Hepatocyte (in vitro differentiated cells): ENCODE measurements around the gene SLX9. TPM values are rescaled to one million over a fixed set of nuclear protein-coding genes. Genes with fewer than 3 reads are reported as not detected.
"Not testable (repeated sequence)": the region's sequence is repeated elsewhere in the genome, so short reads cannot be mapped to it uniquely, and the experiment has no call there.

Source experiments
- DNase-seq: peaks from one replicate; pipeline ENCODE4 v3.0.0-alpha.2; 2016; ENCODE audit warnings: low spot score
- H2AFZ ChIP-seq: fragments of 200-600 bp; sonication (generic); 2 replicates; pipeline ENCODE4 v1.6.0; 2016; ENCODE audit warnings: antibody characterized with exemption, mild to moderate bottlenecking
- H3K27ac ChIP-seq: fragments of 200-600 bp; sonication (generic); 2 replicates; pipeline ENCODE4 v1.5.1; 2016; ENCODE audit warnings: mild to moderate bottlenecking
- H3K27me3 ChIP-seq: fragments of 200-600 bp; sonication (generic); 2 replicates; pipeline ENCODE4 v1.6.1; 2016
- H3K36me3 ChIP-seq: fragments of 200-600 bp; sonication (generic); replicated peaks from 2 replicates; pipeline ENCODE4 v1.5.1; 2016; ENCODE audit warnings: low read depth; ENCODE audit not compliant: insufficient read depth
- H3K4me1 ChIP-seq: fragments of 200-600 bp; sonication (generic); 2 replicates; pipeline ENCODE4 v1.5.1; 2016; ENCODE audit warnings: mild to moderate bottlenecking, moderate library complexity; ENCODE audit not compliant: insufficient read depth
- H3K4me2 ChIP-seq: fragments of 200-600 bp; sonication (generic); 2 replicates; pipeline ENCODE4 v1.6.0; 2016
- H3K4me3 ChIP-seq: fragments of 200-600 bp; sonication (generic); 2 replicates; pipeline ENCODE4 v1.5.1; 2016; ENCODE audit warnings: mild to moderate bottlenecking
- H3K79me2 ChIP-seq: fragments of 200-600 bp; sonication (generic); 2 replicates; pipeline ENCODE4 v1.6.0; 2017; ENCODE audit warnings: mild to moderate bottlenecking
- H3K9me2 ChIP-seq: fragments of 200-600 bp; sonication (generic); replicated peaks from 2 replicates; pipeline ENCODE4 v1.6.0; 2017; ENCODE audit warnings: mild to moderate bottlenecking; ENCODE audit not compliant: insufficient read depth
- H3K9me3 ChIP-seq: fragments of 200-600 bp; sonication (generic); 2 replicates; pipeline ENCODE4 v1.5.1; 2016; ENCODE audit warnings: low read depth, mild to moderate bottlenecking
- H4K20me1 ChIP-seq: fragments of 200-600 bp; sonication (generic); 2 replicates; pipeline ENCODE4 v1.6.0; 2016; ENCODE audit warnings: mild to moderate bottlenecking; ENCODE audit not compliant: insufficient read depth, poor library complexity, severe bottlenecking
- CTCF ChIP-seq: fragments of 200-600 bp; sonication (generic); IDR thresholded peaks from 2 replicates; pipeline ENCODE4 v1.5.1; 2016; ENCODE audit warnings: antibody characterized with exemption, mild to moderate bottlenecking; ENCODE audit not compliant: poor library complexity
- EZH2 ChIP-seq: fragments of 200-600 bp; sonication (generic); IDR thresholded peaks from 2 replicates; pipeline ENCODE4 v1.6.1; 2016; ENCODE audit warnings: antibody characterized with exemption, mild to moderate bottlenecking, borderline replicate concordance
- EZH2phosphoT487 ChIP-seq: fragments of 200-600 bp; sonication (generic); IDR thresholded peaks from one replicate; pipeline ENCODE4 v1.6.1; 2018; ENCODE audit warnings: antibody characterized with exemption, mild to moderate bottlenecking, low read depth, moderate library complexity; ENCODE audit not compliant: unreplicated experiment, severe bottlenecking
- WGBS: methylation state at CpG from one replicate; pipeline ENCODE4 v1.1.6; 2016; ENCODE audit warnings: low lambda C conversion rate; ENCODE audit errors: missing lambda C conversion rate; 5-methylcytosine and 5-hydroxymethylcytosine counted together
- polyA plus RNA-seq: library from polyadenylated mRNA; unstranded; fragments of >200 nt; fragmentation: Nextera tagmentation; extraction: Ambion mirVana; gene quantifications from 2 replicates; pipeline ENCODE4 v1.2.1, GENCODE V29; 2016
- total RNA-seq: library from RNA; depleted of rRNA; stranded (reverse); fragments of >200 nt; gene quantifications from 2 replicates; pipeline ENCODE4 v1.2.3, GENCODE V29; 2014

Gene SLX9
- total and polyA plus RNA-seq, 2 experiments from 2014 or later = 16.3 to 33.2 TPM

- H3K27me3 ChIP-seq = no peaks in the 10 kb centered on the region
- H3K9me3 ChIP-seq = no peaks in the 10 kb centered on the region
- H3K79me2 ChIP-seq = no peaks in the 10 kb centered on the region
- no peak for DNase-seq
- H3K9me2 ChIP-seq = no peaks in the 10 kb centered on the region
- no peak overlapping the region for H3K27ac ChIP-seq
- H4K20me1 ChIP-seq = no peaks in the 10 kb centered on the region
- TF ChIP-seq CTCF = no peak
- no peak for TF ChIP-seq EZH2
- no peak for TF ChIP-seq EZH2phosphoT487
- 95% methylated on average over 5 of the region's 5 CpGs for WGBS
- H3K36me3 ChIP-seq = no peaks in the 10 kb centered on the region
- no peak overlapping the region for H3K4me3 ChIP-seq
- H3K4me1 ChIP-seq = peaks cover 4% of the 10 kb centered on the region
- H2AFZ ChIP-seq = no peak overlapping the region
- no peak overlapping the region for H3K4me2 ChIP-seq
Observed at GRCh38 chr21:45022736-45023135, 82.9 kb downstream of the SLX9 start.

GRCh38 chr21:45024516-45024915 lies 84.7 kb downstream of the SLX9 start:
- not testable (repeated sequence) for DNase-seq, H3K4me1 ChIP-seq, H2AFZ ChIP-seq, H3K9me3 ChIP-seq, H3K36me3 ChIP-seq, H3K27ac ChIP-seq, H3K4me3 ChIP-seq, H3K9me2 ChIP-seq, H3K4me2 ChIP-seq, H3K27me3 ChIP-seq, H3K79me2 ChIP-seq, H4K20me1 ChIP-seq
- WGBS = 94% methylated on average over 4 of the region's 4 CpGs

GRCh38 chr21:45026066-45026745 lies 86.4 kb downstream of the SLX9 start:
- no peaks in the 10 kb centered on the region for H3K36me3 ChIP-seq
- TF ChIP-seq EZH2phosphoT487 (no peak), CTCF (no peak), EZH2 (no peak)
- WGBS = 96% methylated on average over 22 of the region's 22 CpGs

More at GRCh38 chr21:45026066-45026745, 86.4 kb downstream of the SLX9 start:
- peaks cover 13% of the 10 kb centered on the region for H3K4me1 ChIP-seq
- H3K27ac ChIP-seq = no peak overlapping the region
- H3K9me3 ChIP-seq = no peaks in the 10 kb centered on the region
- H3K27me3 ChIP-seq = no peaks in the 10 kb centered on the region
- no peaks in the 10 kb centered on the region for H4K20me1 ChIP-seq
- DNase-seq = no peak
- H3K4me2 ChIP-seq = no peak overlapping the region
- H3K4me3 ChIP-seq = no peak overlapping the region
- no peak overlapping the region for H2AFZ ChIP-seq
- no peaks in the 10 kb centered on the region for H3K79me2 ChIP-seq
- H3K9me2 ChIP-seq = no peaks in the 10 kb centered on the region

Other genes with a start within 250 kb of the SLX9 start
- gene KRTAP10-12, start 242.9 kb upstream of the SLX9 start, total RNA-seq = not detected in 2 replicates
- gene KRTAP10-12, start 242.9 kb upstream of the SLX9 start, polyA plus RNA-seq = not detected in 2 replicates
- gene TSPEAR, start 228.5 kb upstream of the SLX9 start, total RNA-seq = 0.16 TPM in 1 of 2 replicates, not detected in the other
- gene TSPEAR, start 228.5 kb upstream of the SLX9 start, polyA plus RNA-seq = 0.35 and 0.66 TPM in 2 replicates
- gene UBE2G2, start 138.2 kb upstream of the SLX9 start, total RNA-seq = 45.8 and 61.6 TPM in 2 replicates
- gene UBE2G2, start 138.2 kb upstream of the SLX9 start, polyA plus RNA-seq = 50.4 and 55.2 TPM in 2 replicates
- 68.5 and 77.2 TPM in 2 replicates for gene SUMO3, start 122.0 kb upstream of the SLX9 start, total RNA-seq
- 97.0 and 107 TPM in 2 replicates for gene SUMO3, start 122.0 kb upstream of the SLX9 start, polyA plus RNA-seq
- 344 and 348 TPM in 2 replicates for gene PTTG1IP, start 66.3 kb upstream of the SLX9 start, total RNA-seq
- gene PTTG1IP, start 66.3 kb upstream of the SLX9 start, polyA plus RNA-seq = 315 and 362 TPM in 2 replicates
- 1.6 and 3.8 TPM in 2 replicates for gene ITGB2, start 19.1 kb upstream of the SLX9 start, total RNA-seq
- gene ITGB2, start 19.1 kb upstream of the SLX9 start, polyA plus RNA-seq = 3.8 and 4.2 TPM in 2 replicates
- 9.9 and 16.0 TPM in 2 replicates for gene ADARB1, start 134.6 kb downstream of the SLX9 start, total RNA-seq
- gene ADARB1, start 134.6 kb downstream of the SLX9 start, polyA plus RNA-seq = 17.3 and 19.4 TPM in 2 replicates